Measurements from ENCODE around the gene TIGIT. TPM values are rescaled to one million over a fixed set of nuclear protein-coding genes. Genes with fewer than 3 reads are reported as not detected.

Gene TIGIT
- total RNA-seq, 1 donor from 2014 or later = not detected

DNA sequence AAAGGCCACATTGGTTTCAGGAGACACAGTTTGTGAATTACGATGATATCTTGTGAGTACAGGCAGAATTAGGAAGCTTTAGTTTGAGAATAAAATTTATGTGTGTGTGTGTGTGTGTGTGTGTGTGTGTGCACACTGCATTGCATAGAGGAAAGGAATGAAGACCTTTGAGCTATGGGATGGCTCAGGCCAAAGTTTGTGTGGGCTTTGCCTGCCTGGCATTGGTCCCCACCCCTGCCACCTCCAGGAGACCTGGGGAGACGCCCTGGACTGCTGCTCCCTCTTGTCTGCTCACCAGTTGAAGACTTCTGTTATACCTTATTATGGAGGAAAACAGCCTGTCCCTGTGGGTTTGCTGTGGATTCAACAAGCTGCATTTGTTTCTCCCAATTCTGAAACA, 37.2 kb downstream of the TIGIT start:
- DNase-seq (ENCODE audit: low spot score, unreplicated experiment) = no peak
- no peaks in the 10 kb centered on the region for H3K27me3 Mint-ChIP-seq
- peaks cover 15% of the 10 kb centered on the region for H3K36me3 Mint-ChIP-seq (ENCODE audit: insufficient read depth)
- peaks cover 8% of the 10 kb centered on the region for H3K9me3 Mint-ChIP-seq (ENCODE audit: low read depth)
- no peak overlapping the region for H3K27ac Mint-ChIP-seq
- H3K4me1 Mint-ChIP-seq (ENCODE audit: low read depth) = peaks cover 3% of the 10 kb centered on the region
- no peak overlapping the region for H3K4me3 Mint-ChIP-seq (ENCODE audit: low read depth)
- TF ChIP-seq, protein P1, sequence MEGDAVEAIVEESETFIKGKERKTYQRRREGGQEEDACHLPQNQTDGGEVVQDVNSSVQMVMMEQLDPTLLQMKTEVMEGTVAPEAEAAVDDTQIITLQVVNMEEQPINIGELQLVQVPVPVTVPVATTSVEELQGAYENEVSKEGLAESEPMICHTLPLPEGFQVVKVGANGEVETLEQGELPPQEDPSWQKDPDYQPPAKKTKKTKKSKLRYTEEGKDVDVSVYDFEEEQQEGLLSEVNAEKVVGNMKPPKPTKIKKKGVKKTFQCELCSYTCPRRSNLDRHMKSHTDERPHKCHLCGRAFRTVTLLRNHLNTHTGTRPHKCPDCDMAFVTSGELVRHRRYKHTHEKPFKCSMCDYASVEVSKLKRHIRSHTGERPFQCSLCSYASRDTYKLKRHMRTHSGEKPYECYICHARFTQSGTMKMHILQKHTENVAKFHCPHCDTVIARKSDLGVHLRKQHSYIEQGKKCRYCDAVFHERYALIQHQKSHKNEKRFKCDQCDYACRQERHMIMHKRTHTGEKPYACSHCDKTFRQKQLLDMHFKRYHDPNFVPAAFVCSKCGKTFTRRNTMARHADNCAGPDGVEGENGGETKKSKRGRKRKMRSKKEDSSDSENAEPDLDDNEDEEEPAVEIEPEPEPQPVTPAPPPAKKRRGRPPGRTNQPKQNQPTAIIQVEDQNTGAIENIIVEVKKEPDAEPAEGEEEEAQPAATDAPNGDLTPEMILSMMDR (IDR thresholded peaks at IDR 0.05; ENCODE audit: unreplicated experiment) = no peak

DNA sequence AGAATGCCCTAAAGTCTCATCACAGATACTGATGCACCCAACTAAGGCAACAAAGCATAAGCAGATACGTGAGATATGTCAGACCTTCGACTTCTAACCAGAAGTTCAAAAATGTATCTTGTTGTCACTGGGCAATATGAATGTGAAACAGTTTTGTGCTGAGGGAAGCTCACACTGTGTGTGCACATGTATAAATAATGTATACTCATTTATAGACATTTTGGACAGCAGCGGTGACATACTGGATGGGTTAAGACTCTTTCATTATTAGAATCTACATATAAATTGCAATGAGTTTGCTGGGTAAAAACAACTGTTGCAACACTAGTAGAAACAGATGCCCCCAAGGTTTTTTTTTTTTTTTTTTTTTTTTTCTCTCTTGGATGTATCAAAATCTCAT, 37.9 kb downstream of the TIGIT start:
- no peak for DNase-seq (ENCODE audit: low spot score, unreplicated experiment)
- Mint-ChIP-seq H3K27me3 (no peaks in the 10 kb centered on the region), H3K36me3 (ENCODE audit: insufficient read depth) (peaks cover 17% of the 10 kb centered on the region), H3K27ac (no peak overlapping the region), H3K4me1 (ENCODE audit: low read depth) (no peaks in the 10 kb centered on the region), H3K4me3 (ENCODE audit: low read depth) (no peak overlapping the region), H3K9me3 (ENCODE audit: low read depth) (peaks cover 8% of the 10 kb centered on the region)
- TF ChIP-seq, protein P1 (IDR thresholded peaks at IDR 0.05; ENCODE audit: unreplicated experiment) = no peak

DNA sequence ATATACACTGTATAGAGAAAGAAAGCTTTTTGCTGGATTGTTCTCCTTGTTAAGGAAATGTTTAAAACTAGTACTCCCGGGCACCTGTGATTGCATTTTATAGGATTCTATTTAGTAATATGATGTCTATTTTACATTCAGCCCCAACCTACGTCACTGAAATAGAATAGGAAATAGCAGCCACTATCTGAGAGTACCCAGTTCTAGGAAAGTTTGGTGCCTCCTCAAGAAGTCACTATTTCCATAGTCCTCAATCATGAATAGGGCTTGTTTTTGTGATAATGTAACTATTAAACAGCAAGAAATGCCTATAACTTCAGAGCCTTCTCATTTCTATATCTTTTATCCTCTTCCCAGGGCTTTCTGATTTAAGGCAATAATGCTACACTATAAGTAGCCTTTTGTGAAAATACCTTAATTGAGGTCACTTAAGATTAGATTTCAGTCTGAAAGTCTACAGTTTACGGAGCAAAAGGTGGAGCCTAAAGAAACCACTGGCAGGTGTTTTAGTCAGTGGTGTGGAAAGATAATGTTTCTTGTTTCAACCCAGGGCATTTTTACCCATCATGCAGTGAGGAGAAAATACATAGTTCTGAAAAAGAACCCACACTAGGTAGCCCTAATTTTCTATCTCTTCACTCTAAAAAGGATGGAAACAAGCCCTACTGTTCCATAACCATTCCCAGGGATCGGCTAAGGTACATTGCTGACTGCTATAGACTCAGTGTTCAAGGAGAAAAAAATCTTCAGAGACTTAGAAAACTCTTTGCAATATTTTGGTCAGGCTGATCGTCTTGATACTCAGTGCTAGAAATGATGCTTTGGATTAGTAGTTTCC, 38.7 kb downstream of the TIGIT start:
- Mint-ChIP-seq H3K27ac (no peak overlapping the region), H3K27me3 (no peaks in the 10 kb centered on the region), H3K9me3 (ENCODE audit: low read depth) (peaks cover 8% of the 10 kb centered on the region), H3K4me1 (ENCODE audit: low read depth) (no peaks in the 10 kb centered on the region), H3K4me3 (ENCODE audit: low read depth) (no peak overlapping the region), H3K36me3 (ENCODE audit: insufficient read depth) (peaks cover 17% of the 10 kb centered on the region)
- TF ChIP-seq, protein P1 (IDR thresholded peaks at IDR 0.05; ENCODE audit: unreplicated experiment) = no peak
- no peak for DNase-seq (ENCODE audit: low spot score, unreplicated experiment)

DNA sequence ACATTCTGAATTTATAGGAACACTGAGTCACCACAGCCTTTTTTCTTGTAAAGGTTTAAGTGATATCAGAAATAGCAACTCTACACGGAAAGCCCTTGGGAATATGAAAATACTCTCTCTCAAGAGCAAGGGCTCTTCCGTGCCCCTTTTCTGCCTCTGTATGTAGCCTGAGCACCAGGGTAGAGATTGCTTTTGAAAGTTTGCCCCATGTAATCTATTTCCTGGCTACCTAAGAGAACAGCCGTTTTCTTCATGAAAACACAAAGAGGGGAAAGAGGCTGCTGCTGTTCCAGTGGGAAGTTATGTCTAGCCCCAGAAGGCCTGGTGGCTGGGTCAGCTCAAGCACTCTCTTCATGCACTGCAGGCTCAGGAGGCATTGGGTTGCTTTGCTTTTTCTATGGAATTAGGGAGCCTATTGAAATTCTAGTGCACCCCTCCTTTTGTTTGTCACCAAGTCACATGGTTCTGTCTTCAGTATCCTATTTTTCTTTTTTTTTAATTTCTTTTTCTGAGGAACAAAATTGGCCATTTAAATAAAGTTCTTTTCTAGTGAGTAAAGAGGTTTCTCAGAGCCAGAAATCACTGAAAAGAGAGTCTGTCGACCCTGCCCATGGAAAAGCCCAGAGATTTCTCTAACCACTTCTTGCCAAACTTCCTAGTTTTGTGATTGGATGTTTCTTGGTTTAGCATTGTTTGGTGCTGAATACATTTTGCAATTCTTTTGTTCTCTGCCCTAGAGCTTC, 39.5 kb downstream of the TIGIT start:
- Mint-ChIP-seq H3K36me3 (ENCODE audit: insufficient read depth) (peaks cover 20% of the 10 kb centered on the region), H3K27me3 (no peaks in the 10 kb centered on the region), H3K27ac (no peak overlapping the region), H3K4me1 (ENCODE audit: low read depth) (no peaks in the 10 kb centered on the region), H3K9me3 (ENCODE audit: low read depth) (peaks cover 8% of the 10 kb centered on the region), H3K4me3 (ENCODE audit: low read depth) (no peak overlapping the region)
- DNase-seq (ENCODE audit: low spot score, unreplicated experiment) = no peak
- TF ChIP-seq, protein P1 (IDR thresholded peaks at IDR 0.05; ENCODE audit: unreplicated experiment) = no peak

DNA sequence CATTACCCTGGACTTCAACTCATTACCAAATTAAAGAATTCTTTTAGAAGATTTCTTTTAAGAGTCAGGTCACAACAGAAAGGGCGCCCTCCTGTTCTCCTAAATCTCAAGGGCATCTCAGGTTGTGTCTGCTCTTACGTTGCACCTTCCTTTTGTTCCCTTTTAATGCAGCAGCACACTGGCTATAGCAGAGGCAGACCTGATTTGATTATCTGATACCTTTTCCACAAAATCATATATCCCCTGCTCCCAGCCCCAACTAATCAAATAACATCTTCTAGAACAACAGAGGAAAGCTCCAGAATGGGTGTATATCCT, 40.1 kb downstream of the TIGIT start:
- Mint-ChIP-seq H3K27me3 (no peaks in the 10 kb centered on the region), H3K27ac (no peak overlapping the region), H3K9me3 (ENCODE audit: low read depth) (peaks cover 8% of the 10 kb centered on the region), H3K4me3 (ENCODE audit: low read depth) (no peak overlapping the region), H3K36me3 (ENCODE audit: insufficient read depth) (peaks cover 19% of the 10 kb centered on the region), H3K4me1 (ENCODE audit: low read depth) (no peaks in the 10 kb centered on the region)
- TF ChIP-seq, protein P1 (IDR thresholded peaks at IDR 0.05; ENCODE audit: unreplicated experiment) = no peak
- no peak for DNase-seq (ENCODE audit: low spot score, unreplicated experiment)

All from progenitor cell of endocrine pancreas (in vitro differentiated cells).